AG09319 (cell line): ENCODE data around the gene DPRX.

Source experiments
- DNase-seq: peaks from one replicate; pipeline ENCODE4 v3.0.0-alpha.2; 2010; ENCODE audit warnings: low read depth; ENCODE audit errors: extremely low read depth
- TF ChIP-seq, protein P1 (sequence below): IDR thresholded peaks from 2 replicates; pipeline ENCODE4 v1.5.1; 2011; ENCODE audit warnings: low read depth, mild to moderate bottlenecking, inconsistent platforms, low read length, moderate library complexity

The DPRX gene

GRCh38 chr19:53598361-53598760, 33.4 kb upstream of the DPRX start:
- TF ChIP-seq, protein P1, sequence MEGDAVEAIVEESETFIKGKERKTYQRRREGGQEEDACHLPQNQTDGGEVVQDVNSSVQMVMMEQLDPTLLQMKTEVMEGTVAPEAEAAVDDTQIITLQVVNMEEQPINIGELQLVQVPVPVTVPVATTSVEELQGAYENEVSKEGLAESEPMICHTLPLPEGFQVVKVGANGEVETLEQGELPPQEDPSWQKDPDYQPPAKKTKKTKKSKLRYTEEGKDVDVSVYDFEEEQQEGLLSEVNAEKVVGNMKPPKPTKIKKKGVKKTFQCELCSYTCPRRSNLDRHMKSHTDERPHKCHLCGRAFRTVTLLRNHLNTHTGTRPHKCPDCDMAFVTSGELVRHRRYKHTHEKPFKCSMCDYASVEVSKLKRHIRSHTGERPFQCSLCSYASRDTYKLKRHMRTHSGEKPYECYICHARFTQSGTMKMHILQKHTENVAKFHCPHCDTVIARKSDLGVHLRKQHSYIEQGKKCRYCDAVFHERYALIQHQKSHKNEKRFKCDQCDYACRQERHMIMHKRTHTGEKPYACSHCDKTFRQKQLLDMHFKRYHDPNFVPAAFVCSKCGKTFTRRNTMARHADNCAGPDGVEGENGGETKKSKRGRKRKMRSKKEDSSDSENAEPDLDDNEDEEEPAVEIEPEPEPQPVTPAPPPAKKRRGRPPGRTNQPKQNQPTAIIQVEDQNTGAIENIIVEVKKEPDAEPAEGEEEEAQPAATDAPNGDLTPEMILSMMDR = no peak
- DNase-seq = no peak

DNA sequence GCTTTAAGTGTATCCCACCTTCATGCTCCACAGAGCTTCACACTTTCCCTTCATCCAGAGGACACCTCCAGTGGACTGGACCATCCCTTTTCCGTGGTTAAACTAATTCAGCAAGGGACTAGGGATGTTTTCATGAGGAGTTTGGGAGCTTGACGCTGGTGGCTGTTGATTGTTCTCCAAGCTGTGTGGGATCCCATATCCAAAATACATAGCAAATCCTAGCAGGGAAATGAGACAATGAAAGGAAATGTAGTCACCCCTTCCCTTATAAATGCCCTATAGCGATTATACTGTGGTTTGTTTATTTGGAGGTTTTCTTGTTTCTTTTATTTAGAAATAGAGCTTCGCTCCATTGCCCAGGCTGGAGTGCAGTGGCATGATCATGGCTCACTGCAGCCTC, 31.6 kb upstream of the DPRX start:
- DNase-seq = no peak
- TF ChIP-seq, protein P1 = no peak

GRCh38 chr19:53606031-53606430, 25.8 kb upstream of the DPRX start:
- TF ChIP-seq, protein P1 = no peak
- no peak for DNase-seq

DNA sequence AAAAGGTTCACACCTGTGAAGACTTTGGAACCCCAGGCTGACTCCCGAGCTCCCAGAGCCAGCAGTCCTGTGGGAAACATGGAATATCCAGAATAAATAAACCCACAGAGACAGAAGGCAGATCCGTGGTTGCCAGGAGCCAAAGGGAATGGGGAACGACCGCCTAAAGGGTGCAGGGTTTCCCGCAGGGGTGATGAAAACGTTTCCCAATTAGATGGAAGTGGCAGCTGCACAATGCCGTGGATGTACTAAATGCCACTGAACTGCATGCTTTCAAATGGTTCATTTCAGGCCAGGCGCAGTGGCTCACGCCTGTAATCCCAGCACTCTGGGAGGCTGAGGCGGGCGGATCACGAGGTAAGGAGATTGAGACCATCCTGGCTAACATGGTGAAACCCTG, 23.4 kb upstream of the DPRX start:
- TF ChIP-seq, protein P1 = no peak
- no peak for DNase-seq

- no peak for DNase-seq
- TF ChIP-seq, protein P1 = no peak
These were observed 18.9 kb upstream of the DPRX start for GRCh38 chr19:53612762-53613526.

DNA sequence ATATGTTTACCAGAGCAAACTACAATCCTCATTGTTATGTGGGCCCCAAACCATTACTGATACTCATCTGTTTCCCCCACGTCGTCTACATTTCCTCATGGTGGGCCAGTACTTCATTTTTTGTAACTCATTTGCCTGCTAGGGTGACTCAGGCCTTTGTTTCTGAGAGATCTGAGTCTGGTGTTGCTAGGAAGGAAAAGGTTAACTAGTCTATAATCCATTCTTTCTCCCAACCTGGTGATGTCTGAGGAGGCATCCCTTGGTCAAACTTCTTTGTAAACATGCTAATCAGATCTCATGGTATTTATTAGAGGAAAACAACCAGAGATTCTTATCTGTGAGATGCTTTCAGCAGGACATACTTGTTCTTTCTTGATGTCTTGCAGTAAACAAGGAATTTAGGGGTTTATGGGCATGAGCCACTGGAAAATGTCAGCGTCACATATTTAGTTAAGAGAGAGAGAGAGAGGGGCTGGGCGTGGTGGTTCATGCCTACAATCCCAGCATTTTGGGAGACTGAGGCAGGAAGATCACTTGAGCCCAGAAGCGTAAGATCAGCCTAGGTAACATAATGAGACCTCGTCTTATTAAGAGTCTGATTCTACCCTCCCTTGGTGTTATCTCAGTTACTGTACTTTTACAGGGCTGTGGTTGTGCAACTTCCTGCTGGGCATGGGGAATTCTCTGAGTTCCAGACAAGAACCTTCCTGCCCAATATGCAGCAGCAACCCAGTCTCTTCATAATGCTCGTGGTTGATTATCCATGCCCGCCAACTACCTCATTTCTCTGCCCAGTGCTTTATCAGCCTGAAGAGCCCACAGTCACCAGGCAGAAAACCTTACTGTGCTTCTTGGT, 9.7 kb upstream of the DPRX start:
- DNase-seq = no peak
- TF ChIP-seq, protein P1 = no peak
